Prostate gland (tissue), 2 donors: ENCODE measurements around the gene SOHLH1. TPM values are rescaled to one million over a fixed set of nuclear protein-coding genes. Genes with fewer than 3 reads are reported as not detected.

ENCODE experiments used
- DNase-seq: peaks from one replicate; pipeline ENCODE4 v3.0.0-alpha.2; 2019; ENCODE audit warnings: low spot score
- H3K27ac ChIP-seq, 2 donors: fragments of 200-600 bp; sonication (generic); 2 replicates each; pipeline ENCODE4 v1.5.1; 2017 to 2019
- H3K27me3 ChIP-seq: fragments of 200-600 bp; sonication (generic); replicated peaks from 2 replicates; pipeline ENCODE4 v1.5.1; 2019; ENCODE audit not compliant: insufficient read depth
- H3K36me3 ChIP-seq, 2 donors: fragments of 200-600 bp; sonication (generic); 1 replicate in 1 of 2; 2 replicates in 1 of 2; pipeline versions ENCODE4 v1.5.1 to v1.8.1; 2017 to 2019
- H3K4me1 ChIP-seq: fragments of 200-600 bp; sonication (generic); replicated peaks from 2 replicates; pipeline ENCODE4 v1.5.1; 2019
- H3K4me3 ChIP-seq, 2 donors: fragments of 200-600 bp; sonication (generic); 2 replicates each; pipeline ENCODE4 v1.5.1; 2017 to 2019
- H3K9me3 ChIP-seq: fragments of 200-600 bp; sonication (generic); 2 replicates; pipeline ENCODE4 v1.5.1; 2017
- CTCF ChIP-seq, 4 experiments: fragments of 200-600 bp in 2 of 4; fragments of 450-650 bp in 2 of 4; sonication (generic) in 2 of 4; IDR thresholded peaks; 1 replicate in 3 of 4; 2 replicates in 1 of 4; pipeline ENCODE4 v1.5.1; 2016 to 2019; ENCODE audit warnings: antibody characterized with exemption in 4 of 4, mild to moderate bottlenecking in 2 of 4, moderate library complexity in 2 of 4
- POLR2A ChIP-seq: fragments of 450-650 bp; IDR thresholded peaks from one replicate; pipeline ENCODE4 v1.6.1; 2016; ENCODE audit warnings: antibody characterized with exemption, mild to moderate bottlenecking
- POLR2AphosphoS5 ChIP-seq: sonication (generic); formaldehyde crosslinking; IDR thresholded peaks from one replicate; pipeline ENCODE4 v1.6.1; 2017; ENCODE audit warnings: antibody characterized with exemption
- WGBS: methylation state at CpG from one replicate; pipeline ENCODE4 v1.1.5; 2018; 5-methylcytosine and 5-hydroxymethylcytosine counted together
- intact Hi-C: fragments of 100-400 bp; cut with DNase I; formaldehyde crosslinking; loops from one replicate; pipeline ENCODE4 v1.14.2; 2022
- total RNA-seq, 2 donors: library from RNA; depleted of rRNA; stranded (reverse); fragments of >200 nt; gene quantifications; one replicate each; pipeline ENCODE4 v1.1.0, GENCODE V29; 2016

Gene SOHLH1
- total RNA-seq, 2 donors from 2014 or later, result 16.8 TPM; not detected in 1

GRCh38 chr9:135681161-135681560 lies 18.1 kb downstream of the SOHLH1 start:
- Histone ChIP-seq H3K27ac (no peak overlapping the region), H3K4me1 (no peaks in the 10 kb centered on the region), H3K36me3 (no peaks in the 10 kb centered on the region), H3K4me3 (no peak overlapping the region), H3K27me3 (peaks cover 2% of the 10 kb centered on the region), H3K9me3 (no peaks in the 10 kb centered on the region)
- DNase-seq, result no peak
- TF ChIP-seq CTCF (IDR thresholded peaks at IDR 0.05) (no peak), POLR2A (no peak), POLR2AphosphoS5 (no peak)
- intact Hi-C loops, result no loop called here
- WGBS, result 93% methylated on average over 5 of the region's 5 CpGs

GRCh38 chr9:135680056-135680455 lies 19.2 kb downstream of the SOHLH1 start:
- H3K4me1 ChIP-seq, result no peaks in the 10 kb centered on the region
- DNase-seq, result no peak
- TF ChIP-seq POLR2A, result no peak
- TF ChIP-seq CTCF (IDR thresholded peaks at IDR 0.05), result no peak
- H3K9me3 ChIP-seq, result no peaks in the 10 kb centered on the region
- WGBS, result 72% methylated on average over 16 of the region's 16 CpGs
- peaks cover 2% of the 10 kb centered on the region for H3K27me3 ChIP-seq
- intact Hi-C loops, result no loop called here
- H3K27ac ChIP-seq, result no peak overlapping the region
- H3K36me3 ChIP-seq, result no peaks in the 10 kb centered on the region
- no peak overlapping the region for H3K4me3 ChIP-seq

- no peak overlapping the region for H3K4me3 ChIP-seq
- TF ChIP-seq CTCF (IDR thresholded peaks at IDR 0.05) (no peak), POLR2A (no peak), POLR2AphosphoS5 (no peak)
- no peaks in the 10 kb centered on the region for H3K36me3 ChIP-seq
- intact Hi-C loops, result no loop called here
- H3K27me3 ChIP-seq, result peaks cover 1% of the 10 kb centered on the region
- H3K4me1 ChIP-seq, result no peaks in the 10 kb centered on the region
- H3K9me3 ChIP-seq, result no peaks in the 10 kb centered on the region
- no peak for DNase-seq
- WGBS, result 86% methylated on average over 20 of the region's 20 CpGs
- no peak overlapping the region for H3K27ac ChIP-seq
These were observed 20.9 kb downstream of the SOHLH1 start for GRCh38 chr9:135678236-135679017.

- no peaks in the 10 kb centered on the region for H3K27me3 ChIP-seq
- no peak for DNase-seq
- 82% methylated on average over 19 of the region's 22 CpGs for WGBS
- H3K9me3 ChIP-seq, result no peaks in the 10 kb centered on the region
- H3K4me1 ChIP-seq, result no peaks in the 10 kb centered on the region
- H3K27ac ChIP-seq, result no peak overlapping the region
- TF ChIP-seq CTCF (IDR thresholded peaks at IDR 0.05), result no peak
- no peak for TF ChIP-seq POLR2A
- no peak for TF ChIP-seq POLR2AphosphoS5
- intact Hi-C loops, result no loop called here
- no peak overlapping the region for H3K4me3 ChIP-seq
- H3K36me3 ChIP-seq, result no peaks in the 10 kb centered on the region
These were observed 21.6 kb downstream of the SOHLH1 start for GRCh38 chr9:135677641-135678168.

GRCh38 chr9:135676891-135677290 lies 22.4 kb downstream of the SOHLH1 start:
- no peak for TF ChIP-seq POLR2A
- TF ChIP-seq CTCF (IDR thresholded peaks at IDR 0.05), result no peak
- TF ChIP-seq POLR2AphosphoS5, result no peak
- Histone ChIP-seq H3K4me1 (no peaks in the 10 kb centered on the region), H3K27ac (no peak overlapping the region), H3K36me3 (no peaks in the 10 kb centered on the region), H3K4me3 (no peak overlapping the region), H3K27me3 (no peaks in the 10 kb centered on the region), H3K9me3 (no peaks in the 10 kb centered on the region)
- DNase-seq, result no peak
- 82% methylated on average over 13 of the region's 13 CpGs for WGBS
- intact Hi-C loops, result no loop called here
